H54 (cell line): ENCODE measurements around the gene PTPRZ1.

Experiments used
- DNase-seq: peaks from one replicate; pipeline ENCODE4 v3.0.0; 2011; ENCODE audit warnings: low spot score, mixed read lengths; ENCODE audit not compliant: insufficient read length
- FAIRE-seq: peaks from 3 replicates; lab custom pipeline; 2011; peaks lifted over from hg19 to GRCh38; lab: Jason Lieb, UNC
- POLR2A ChIP-seq: IDR thresholded peaks from 2 replicates; pipeline ENCODE4 v1.6.1; 2011; ENCODE audit warnings: low read depth, mild to moderate bottlenecking, low read length

PTPRZ1 gene

GRCh38 chr7:122067077-122067476, 194.1 kb downstream of the PTPRZ1 start:
- TF ChIP-seq POLR2A, result no peak
- no peak for FAIRE-seq
- no peak for DNase-seq

GRCh38 chr7:122068046-122068445, 195.1 kb downstream of the PTPRZ1 start:
- FAIRE-seq (no peak), DNase-seq (no peak)
- TF ChIP-seq POLR2A, result no peak

- no peak for TF ChIP-seq POLR2A
- DNase-seq, result no peak
- FAIRE-seq, result no peak
These were observed 196.0 kb downstream of the PTPRZ1 start for GRCh38 chr7:122068999-122069398.

- DNase-seq (no peak), FAIRE-seq (no peak)
- no peak for TF ChIP-seq POLR2A
These were observed 197.1 kb downstream of the PTPRZ1 start for GRCh38 chr7:122070062-122070461.

GRCh38 chr7:122070834-122071233, 197.9 kb downstream of the PTPRZ1 start:
- DNase-seq (no peak), FAIRE-seq (no peak)
- no peak for TF ChIP-seq POLR2A

GRCh38 chr7:122072272-122072671, 199.3 kb downstream of the PTPRZ1 start:
- no peak for FAIRE-seq
- TF ChIP-seq POLR2A, result no peak
- no peak for DNase-seq

GRCh38 chr7:122072924-122073599, 200.1 kb downstream of the PTPRZ1 start:
- no peak for TF ChIP-seq POLR2A
- FAIRE-seq (no peak), DNase-seq (no peak)

- DNase-seq, result no peak
- no peak for TF ChIP-seq POLR2A
- FAIRE-seq, result no peak
These were observed 200.7 kb downstream of the PTPRZ1 start for GRCh38 chr7:122073635-122074034.

- TF ChIP-seq POLR2A, result no peak
- no peak for DNase-seq
- no peak for FAIRE-seq
These were observed 209.2 kb downstream of the PTPRZ1 start for GRCh38 chr7:122082160-122082559.

GRCh38 chr7:122082670-122083069, 209.7 kb downstream of the PTPRZ1 start:
- no peak for TF ChIP-seq POLR2A
- FAIRE-seq (no peak), DNase-seq (no peak)

GRCh38 chr7:122092964-122093797, 220.2 kb downstream of the PTPRZ1 start:
- no peak for TF ChIP-seq POLR2A
- DNase-seq (peak; percentile 15), FAIRE-seq (peak; percentile 83)

- FAIRE-seq (no peak), DNase-seq (no peak)
- TF ChIP-seq POLR2A, result no peak
These were observed 221.6 kb downstream of the PTPRZ1 start for GRCh38 chr7:122094549-122094948.

- FAIRE-seq (no peak), DNase-seq (no peak)
- no peak for TF ChIP-seq POLR2A
These were observed 222.7 kb downstream of the PTPRZ1 start for GRCh38 chr7:122095642-122096041.

- TF ChIP-seq POLR2A, result no peak
- FAIRE-seq, result no peak
- no peak for DNase-seq
These were observed 227.1 kb downstream of the PTPRZ1 start for GRCh38 chr7:122100021-122100420.
